K562 (cell line): ENCODE results near the gene ANAPC4.

Experiments used
- CTCF ChIP-seq, 3 experiments: IDR thresholded peaks in 2 of 3; conservative IDR thresholded peaks in 1 of 3; 2 replicates each; pipeline ENCODE4 v1.5.1; 2011 to 2012; ENCODE audit warnings: low read length in 3 of 3, mild to moderate bottlenecking in 3 of 3, control low read depth in 2 of 3, improper control_type of control experiment in 1 of 3, inconsistent platforms in 1 of 3, low read depth in 1 of 3, mixed read lengths in 1 of 3, moderate library complexity in 1 of 3; ENCODE audit not compliant: insufficient read depth in 2 of 3
- EP300 ChIP-seq: IDR thresholded peaks from 2 replicates; pipeline ENCODE4 v1.6.1; 2012; ENCODE audit warnings: low read length, improper control_type of control experiment
- MEF2A ChIP-seq: IDR thresholded peaks from 2 replicates; pipeline ENCODE4 v1.6.1; 2011; ENCODE audit warnings: low read depth, mild to moderate bottlenecking, low read length, moderate library complexity; ENCODE audit not compliant: control insufficient read depth
- MNT ChIP-seq, 2 experiments: fragments of 450-650 bp; conservative IDR thresholded peaks; 2 replicates each; pipeline ENCODE4 v1.6.1; 2017; ENCODE audit warnings: mild to moderate bottlenecking in 2 of 2, moderate library complexity in 2 of 2
- THRA ChIP-seq: fragments of 450-650 bp; IDR thresholded peaks from 2 replicates; pipeline ENCODE4 v1.6.1; 2017; ENCODE audit warnings: mild to moderate bottlenecking, moderate library complexity
- USF2 ChIP-seq: sonication (generic); formaldehyde crosslinking; IDR thresholded peaks from 2 replicates; pipeline ENCODE4 v1.5.0; 2020; ENCODE audit warnings: missing genetic modification reagents
- ZNF12 ChIP-seq: sonication (generic); formaldehyde crosslinking; IDR thresholded peaks from 2 replicates; pipeline ENCODE4 v1.4.0; 2020; ENCODE audit warnings: mild to moderate bottlenecking, missing genetic modification reagents

- TF ChIP-seq CTCF (IDR thresholded peaks at IDR 0.05 in 2 of 3, conservative IDR thresholded peaks at IDR 0.05 in 1 of 3; ENCODE audit: insufficient read depth in 2 of 3, low read depth in 1 of 3, low read length in 3 of 3): no peak
- no peak for TF ChIP-seq USF2 (CRISPR knock-in tag)
- TF ChIP-seq ZNF12 (CRISPR knock-in tag): no peak
- no peak for TF ChIP-seq MEF2A
- no peak for TF ChIP-seq EP300
- no peak for TF ChIP-seq MNT (conservative IDR thresholded peaks at IDR 0.05)
- TF ChIP-seq THRA: no peak
Measured at GRCh38 chr4:25448379-25449109, 71.5 kb downstream of the ANAPC4 start.
